T-helper 22 cell (primary cell): ENCODE results near the gene LEF1.
"Not testable (repeated sequence)": the region's sequence is repeated elsewhere in the genome, so short reads cannot be mapped to it uniquely, and the experiment has no call there.

ENCODE experiments used
- DNase-seq: peaks from one replicate; pipeline ENCODE4 v3.0.0-alpha.2; 2020; ENCODE audit warnings: low read depth

Gene LEF1

GRCh38 chr4:108033348-108033747, 135.4 kb downstream of the LEF1 start:
- DNase-seq: no peak

- no peak for DNase-seq
These were observed 137.2 kb downstream of the LEF1 start for GRCh38 chr4:108031427-108032083.

GRCh38 chr4:108030332-108030731, 138.4 kb downstream of the LEF1 start:
- DNase-seq: peak; percentile 27

- no peak for DNase-seq
These were observed 139.0 kb downstream of the LEF1 start for GRCh38 chr4:108029731-108030130.

GRCh38 chr4:108029016-108029720, 139.6 kb downstream of the LEF1 start:
- DNase-seq: no peak

- DNase-seq: no peak
These were observed 143.9 kb downstream of the LEF1 start for GRCh38 chr4:108024878-108025165.

GRCh38 chr4:108024085-108024877, 144.5 kb downstream of the LEF1 start:
- no peak for DNase-seq

- DNase-seq: no peak
These were observed 149.9 kb downstream of the LEF1 start for GRCh38 chr4:108018884-108019187.

GRCh38 chr4:108018040-108018883, 150.5 kb downstream of the LEF1 start:
- DNase-seq: peak; percentile 42

- DNase-seq: no peak
These were observed 154.8 kb downstream of the LEF1 start for GRCh38 chr4:108013955-108014354.

- no peak for DNase-seq
These were observed 155.4 kb downstream of the LEF1 start for GRCh38 chr4:108013327-108013726.

GRCh38 chr4:108012382-108012781, 156.3 kb downstream of the LEF1 start:
- not testable (repeated sequence) for DNase-seq

GRCh38 chr4:108010167-108010566, 158.6 kb downstream of the LEF1 start:
- no peak for DNase-seq

- DNase-seq: no peak
These were observed 160.0 kb downstream of the LEF1 start for GRCh38 chr4:108008721-108009120.

GRCh38 chr4:108007984-108008383, 160.7 kb downstream of the LEF1 start:
- no peak for DNase-seq

GRCh38 chr4:108006361-108006760, 162.4 kb downstream of the LEF1 start:
- no peak for DNase-seq

GRCh38 chr4:108005807-108006206, 162.9 kb downstream of the LEF1 start:
- DNase-seq: no peak

GRCh38 chr4:108004646-108005045, 164.1 kb downstream of the LEF1 start:
- no peak for DNase-seq

- no peak for DNase-seq
These were observed 164.7 kb downstream of the LEF1 start for GRCh38 chr4:108003982-108004515.

- no peak for DNase-seq
These were observed 167.1 kb downstream of the LEF1 start for GRCh38 chr4:108001540-108002135.

- no peak for DNase-seq
These were observed 168.7 kb downstream of the LEF1 start for GRCh38 chr4:107999932-108000539.
